ENCODE measurements around the gene JADE2. TPM values are rescaled to one million over a fixed set of nuclear protein-coding genes. Genes with fewer than 3 reads are reported as not detected.

Gene JADE2
- total and polyA plus RNA-seq, 2 of the 8 experiments (the other 6 are each of a cell fraction or from before 2014, with no cell fraction given): 19.2 to 55.8 TPM

DNA sequence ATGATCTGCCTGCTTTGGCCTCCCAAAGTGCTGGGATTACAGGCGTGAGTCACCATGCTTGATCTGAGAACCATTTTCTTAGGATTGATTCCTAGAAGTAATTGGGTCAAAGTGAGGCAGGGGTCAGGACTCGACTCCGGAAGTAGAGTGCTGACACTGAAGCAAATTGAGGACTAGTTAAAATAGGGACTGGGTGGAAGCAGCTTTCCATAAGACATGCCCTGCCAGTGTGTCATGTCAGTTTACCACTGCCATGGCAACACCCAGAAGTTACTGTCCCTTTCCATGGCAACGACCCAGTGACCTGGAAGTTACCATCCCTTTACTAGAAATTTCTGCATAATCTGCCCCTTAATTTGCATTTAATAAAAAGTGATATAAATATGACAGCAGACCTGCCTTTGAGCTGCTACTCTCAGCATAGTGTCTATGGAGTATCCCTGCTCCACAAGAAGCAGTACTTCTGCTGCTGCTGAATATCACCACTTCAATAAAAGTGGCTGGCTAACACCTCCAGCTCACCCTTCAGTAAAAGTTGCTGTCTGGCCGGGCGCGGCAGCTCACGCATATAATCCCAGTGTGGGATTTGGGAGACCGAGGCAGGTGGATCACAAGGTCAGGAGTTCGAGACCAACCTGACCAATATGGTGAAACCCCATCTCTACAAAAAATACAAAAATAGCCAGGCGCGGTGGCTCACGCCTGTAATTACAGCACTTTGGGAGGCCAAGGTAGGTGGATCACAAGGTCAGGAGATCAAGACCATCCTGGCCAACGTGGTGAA lies 47.8 kb upstream of the JADE2 start:
- H3K14ac ChIP-seq (ENCODE audit: insufficient read length): no peak overlapping the region
- ChIA-PET CTCF (ENCODE audit: partially characterized antibody) (interaction anchor here (0.8 to 1.8 kb wide), 3 partner anchors 12 to 34 kb away, joined by 3 to 8 read pairs (median 4); no protein-coding TSS in a partner anchor), POLR2A (ENCODE audit: partially characterized antibody) (interaction anchor here (0.6 to 2.4 kb wide), 4 partner anchors 9 to 34 kb away, joined by 3 to 10 read pairs (median 5); no protein-coding TSS in a partner anchor)
- no peaks in the 10 kb centered on the region for H4K20me1 ChIP-seq (replicated peaks in 1 of 2; ENCODE audit: control insufficient read depth in 1 of 2, insufficient read depth in 2 of 2, low read length in 2 of 2)
- H3K36me3 ChIP-seq (ENCODE audit: control insufficient read depth in 2 of 4, insufficient read depth in 4 of 4, low read length in 3 of 4): no peaks in the 10 kb centered on the region
- no peak overlapping the region for H2BK5ac ChIP-seq (ENCODE audit: low read depth, low read length)
- no peaks in the 10 kb centered on the region for H3K9me3 ChIP-seq (ENCODE audit: insufficient read depth in 2 of 2, low read depth in 1 of 2, low read length in 1 of 2)
- no peak overlapping the region for H3K4me2 ChIP-seq (ENCODE audit: insufficient read depth in 1 of 2, low read depth in 2 of 2, low read length in 2 of 2)
- H3K23me2 ChIP-seq (ENCODE audit: low read depth, low read length): no peaks in the 10 kb centered on the region
- H2BK120ac ChIP-seq (replicated peaks; ENCODE audit: low read depth, low read length): no peak overlapping the region
- no peak overlapping the region for H3K18ac ChIP-seq (ENCODE audit: extremely low read depth, low read length)
- H4K5ac ChIP-seq (ENCODE audit: insufficient read length, low read depth, low read length): no peak overlapping the region
- H4K8ac ChIP-seq (ENCODE audit: extremely low read depth, insufficient read depth, low read length): no peak overlapping the region
- DNase-seq (ENCODE audit: low read depth in 1 of 2, low spot score in 2 of 2) (no peak), FAIRE-seq (no peak)
- H3K56ac ChIP-seq (replicated peaks; ENCODE audit: insufficient read length, low read depth, low read length): no peak overlapping the region
- WGBS, 2 experiments (ENCODE audit: extremely low coverage in 1 of 2, insufficient coverage in 1 of 2, insufficient read length in 1 of 2, insufficient replicate concordance in 2 of 2, low coverage in 1 of 2, low lambda C conversion rate in 2 of 2, missing lambda C conversion rate in 1 of 2): 91% methylated on average over 14 of the region's 14 CpGs; no CpG with 5 or more reads in 1 of the 2 experiments
- no peaks in the 10 kb centered on the region for H3K27me3 ChIP-seq (replicated peaks in 1 of 4; ENCODE audit: control insufficient read depth in 3 of 4, extremely low read depth in 1 of 4, insufficient read depth in 3 of 4, low read length in 3 of 4)
- H3K4ac ChIP-seq (replicated peaks; ENCODE audit: insufficient read length, low read depth, low read length): no peak overlapping the region
- H2AFZ ChIP-seq (ENCODE audit: low read length): no peak overlapping the region
- no peaks in the 10 kb centered on the region for H3K79me1 ChIP-seq (ENCODE audit: low read depth, low read length)
- no peak overlapping the region for H3K27ac ChIP-seq (ENCODE audit: low read depth, low read length)
- no peak overlapping the region for H3K23ac ChIP-seq (ENCODE audit: insufficient read length)
- no peak overlapping the region for H2AK5ac ChIP-seq (ENCODE audit: low read depth, low read length)
- no peak overlapping the region for H2BK12ac ChIP-seq (ENCODE audit: low read depth, low read length)
- H2BK15ac ChIP-seq (ENCODE audit: low read length): no peak overlapping the region
- no peaks in the 10 kb centered on the region for H3K4me1 ChIP-seq (replicated peaks in 1 of 4; ENCODE audit: control insufficient read depth in 3 of 4, insufficient read depth in 4 of 4, low read length in 3 of 4)
- H4K91ac ChIP-seq (replicated peaks; ENCODE audit: insufficient read length, low read length): no peak overlapping the region
- no peak overlapping the region; a peak in 1 of 7 replicates for H3K9ac ChIP-seq (replicated peaks in 1 of 4; ENCODE audit: extremely low read depth in 1 of 4, low read depth in 3 of 4, low read length in 3 of 4)
- no peaks in the 10 kb centered on the region for H3K79me2 ChIP-seq (ENCODE audit: control insufficient read depth in 1 of 2, insufficient read depth in 2 of 2, low read length in 2 of 2)
- no peak for TF ChIP-seq BRCA1 (IDR thresholded peaks at IDR 0.05; ENCODE audit: low read depth, low read length)
- no peak for TF ChIP-seq TEAD4 (IDR thresholded peaks at IDR 0.05; ENCODE audit: low read depth, low read length)
- no peak for TF ChIP-seq EZH2 (IDR thresholded peaks at IDR 0.05; ENCODE audit: low read depth, low read length, severe bottlenecking)
- no peak for TF ChIP-seq KDM1A (IDR thresholded peaks at IDR 0.05; ENCODE audit: borderline replicate concordance, low read length)
- H2BK20ac ChIP-seq (ENCODE audit: low read length): no peak overlapping the region
- H3K4me3 ChIP-seq (ENCODE audit: extremely low read depth in 1 of 4, insufficient read depth in 2 of 4, low read depth in 3 of 4, low read length in 4 of 4): no peak overlapping the region

All from H1 (cell line).